Adrenal gland (tissue), 5 donors: ENCODE measurements around the gene FNBP1L.

ENCODE experiments used
- POLR2A ChIP-seq, 2 donors: fragments of 450-650 bp; IDR thresholded peaks; one replicate each; pipeline ENCODE4 v1.6.1; 2017; ENCODE audit warnings: antibody characterized with exemption in 2 of 2, mild to moderate bottlenecking in 2 of 2, moderate library complexity in 1 of 2
- TF ChIP-seq, protein P1 (sequence below), 6 experiments: fragments of 450-650 bp in 4 of 6; fragments of 200-600 bp in 2 of 6; sonication (generic) in 1 of 6; IDR thresholded peaks; 1 replicate in 5 of 6; 2 replicates in 1 of 6; pipeline versions ENCODE4 v1.5.1 to v1.8.0; 2016 to 2021; ENCODE audit warnings: antibody characterized with exemption in 6 of 6, mild to moderate bottlenecking in 2 of 6, moderate library complexity in 1 of 6
- donor health status: DM: no; HTN: no; CAD: no.

DNA sequence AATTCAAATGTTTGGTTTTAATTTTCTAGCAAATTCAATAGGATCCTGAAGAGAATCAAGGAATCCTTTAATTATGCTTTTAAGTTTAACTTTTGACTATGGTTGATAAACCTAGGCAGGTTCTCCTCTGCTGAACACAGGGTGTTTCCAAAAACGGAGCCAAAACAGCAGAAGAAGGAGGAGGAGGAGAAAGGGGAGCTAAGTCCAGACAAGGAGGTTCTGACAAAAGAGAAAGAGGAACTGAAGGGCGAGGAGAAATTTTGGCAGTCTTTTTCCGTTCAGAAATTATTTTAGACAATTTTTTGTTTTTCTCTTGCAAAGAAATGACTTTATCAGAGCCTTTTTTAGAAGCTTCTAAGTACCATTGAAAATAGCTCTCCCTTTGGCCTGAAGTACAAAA is 33.2 kb upstream of the FNBP1L start:
- TF ChIP-seq, protein P1, sequence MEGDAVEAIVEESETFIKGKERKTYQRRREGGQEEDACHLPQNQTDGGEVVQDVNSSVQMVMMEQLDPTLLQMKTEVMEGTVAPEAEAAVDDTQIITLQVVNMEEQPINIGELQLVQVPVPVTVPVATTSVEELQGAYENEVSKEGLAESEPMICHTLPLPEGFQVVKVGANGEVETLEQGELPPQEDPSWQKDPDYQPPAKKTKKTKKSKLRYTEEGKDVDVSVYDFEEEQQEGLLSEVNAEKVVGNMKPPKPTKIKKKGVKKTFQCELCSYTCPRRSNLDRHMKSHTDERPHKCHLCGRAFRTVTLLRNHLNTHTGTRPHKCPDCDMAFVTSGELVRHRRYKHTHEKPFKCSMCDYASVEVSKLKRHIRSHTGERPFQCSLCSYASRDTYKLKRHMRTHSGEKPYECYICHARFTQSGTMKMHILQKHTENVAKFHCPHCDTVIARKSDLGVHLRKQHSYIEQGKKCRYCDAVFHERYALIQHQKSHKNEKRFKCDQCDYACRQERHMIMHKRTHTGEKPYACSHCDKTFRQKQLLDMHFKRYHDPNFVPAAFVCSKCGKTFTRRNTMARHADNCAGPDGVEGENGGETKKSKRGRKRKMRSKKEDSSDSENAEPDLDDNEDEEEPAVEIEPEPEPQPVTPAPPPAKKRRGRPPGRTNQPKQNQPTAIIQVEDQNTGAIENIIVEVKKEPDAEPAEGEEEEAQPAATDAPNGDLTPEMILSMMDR (IDR thresholded peaks at IDR 0.05) = no peak
- no peak for TF ChIP-seq POLR2A (IDR thresholded peaks at IDR 0.05)
